ENCODE data around the gene PAK2.

DNA sequence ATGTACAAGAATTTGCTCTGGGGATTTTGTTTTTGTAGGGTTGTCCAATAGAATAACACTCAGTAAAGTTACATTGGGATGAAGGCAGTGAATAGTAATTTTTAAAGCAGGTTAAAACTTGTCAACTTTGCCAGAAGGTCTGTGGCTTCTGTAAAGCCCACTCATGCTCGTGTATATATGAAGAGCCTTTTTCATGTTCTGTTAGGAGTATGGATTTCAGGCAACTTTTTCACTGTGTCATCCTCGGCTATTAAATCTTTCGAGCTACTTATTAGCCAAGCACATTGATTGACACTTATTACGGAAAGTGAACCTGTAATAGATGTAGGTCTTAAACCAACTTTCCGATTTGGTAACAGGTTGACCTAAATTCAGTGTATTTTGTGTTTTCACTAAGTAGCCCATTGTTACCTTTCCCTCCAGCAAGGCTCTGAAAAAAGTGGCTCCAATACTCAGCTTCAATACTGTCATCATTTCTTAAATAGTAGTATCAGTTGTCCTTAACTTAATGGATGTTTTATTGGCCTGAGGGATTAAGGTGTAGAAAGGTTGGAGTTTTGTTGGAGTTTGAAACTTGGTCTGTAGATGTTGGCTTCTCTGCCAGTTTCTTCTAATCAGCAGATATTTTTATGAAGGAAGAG, 1.7 kb downstream of the PAK2 start:
- TF ChIP-seq, protein P1, sequence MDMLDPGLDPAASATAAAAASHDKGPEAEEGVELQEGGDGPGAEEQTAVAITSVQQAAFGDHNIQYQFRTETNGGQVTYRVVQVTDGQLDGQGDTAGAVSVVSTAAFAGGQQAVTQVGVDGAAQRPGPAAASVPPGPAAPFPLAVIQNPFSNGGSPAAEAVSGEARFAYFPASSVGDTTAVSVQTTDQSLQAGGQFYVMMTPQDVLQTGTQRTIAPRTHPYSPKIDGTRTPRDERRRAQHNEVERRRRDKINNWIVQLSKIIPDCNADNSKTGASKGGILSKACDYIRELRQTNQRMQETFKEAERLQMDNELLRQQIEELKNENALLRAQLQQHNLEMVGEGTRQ (CRISPR knock-in tag; IDR thresholded peaks at IDR 0.05), result no peak
- no peak for TF ChIP-seq DPF2 (IDR thresholded peaks at IDR 0.05)
- TF ChIP-seq, protein P2, sequence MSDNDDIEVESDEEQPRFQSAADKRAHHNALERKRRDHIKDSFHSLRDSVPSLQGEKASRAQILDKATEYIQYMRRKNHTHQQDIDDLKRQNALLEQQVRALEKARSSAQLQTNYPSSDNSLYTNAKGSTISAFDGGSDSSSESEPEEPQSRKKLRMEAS (CRISPR knock-in tag; IDR thresholded peaks at IDR 0.05), result no peak
- TF ChIP-seq BRCA1 (IDR thresholded peaks at IDR 0.05), result no peak
- TF ChIP-seq BRCA1 (CRISPR knock-in tag; IDR thresholded peaks at IDR 0.05), result no peak
- no peak for TF ChIP-seq ZZZ3 (IDR thresholded peaks at IDR 0.05)
- no peak for TF ChIP-seq GTF2F1 (IDR thresholded peaks at IDR 0.05; ENCODE audit: low read depth, low read length)
- no peak for TF ChIP-seq SETDB1 (IDR thresholded peaks at IDR 0.05; ENCODE audit: low read length)
